OCI-LY3 (cell line): ENCODE data around the gene ANXA3.

Experiments
- H2AFZ ChIP-seq: fragments of 200-600, 300-600 bp; shearing (Covaris generic); 2 replicates; pipeline ENCODE4 v1.6.0; 2014; ENCODE audit warnings: antibody characterized with exemption, low read depth, low read length
- H3K27ac ChIP-seq: fragments of 200-600, 300-600 bp; sonication (generic); 2 replicates; pipeline ENCODE4 v1.5.1; 2014; ENCODE audit warnings: mild to moderate bottlenecking, low read length, moderate library complexity, mixed read lengths
- H3K27me3 ChIP-seq: fragments of 200-600, 300-600 bp; sonication (generic); 2 replicates; pipeline ENCODE4 v1.6.1; 2014; ENCODE audit warnings: low read depth, low read length, mixed read lengths
- H3K36me3 ChIP-seq: fragments of 200-600, 300-600 bp; sonication (generic); replicated peaks from 2 replicates; pipeline ENCODE3; 2014; ENCODE audit warnings: low read depth, low read length, mixed read lengths
- H3K4me1 ChIP-seq: fragments of 300-600, 200-600 bp; sonication (generic); 2 replicates; pipeline ENCODE4 v1.6.1; 2014; ENCODE audit warnings: low read length, mixed read lengths
- H3K4me2 ChIP-seq: fragments of 200-600, 300-600 bp; sonication (generic); 2 replicates; pipeline ENCODE4 v1.6.1; 2014; ENCODE audit warnings: low read length, mixed read lengths
- H3K4me3 ChIP-seq: fragments of 300-600, 200-600 bp; sonication (generic); 2 replicates; pipeline ENCODE4 v1.5.1; 2014; ENCODE audit warnings: antibody characterized with exemption, mild to moderate bottlenecking, low read length, moderate library complexity
- H3K79me2 ChIP-seq: fragments of 300-600, 200-600 bp; shearing (Covaris generic); 2 replicates; pipeline ENCODE4 v1.6.1; 2014; ENCODE audit warnings: mild to moderate bottlenecking, low read length, mixed read lengths
- H3K9ac ChIP-seq: fragments of 300-600, 200-600 bp; shearing (Covaris generic); 2 replicates; pipeline ENCODE4 v1.6.0; 2014; ENCODE audit warnings: mild to moderate bottlenecking, low read length, moderate library complexity
- H3K9me3 ChIP-seq: fragments of 200-600, 300-600 bp; shearing (Covaris generic); 2 replicates; pipeline ENCODE4 v1.6.1; 2014; ENCODE audit warnings: low read length, mixed read lengths; ENCODE audit not compliant: insufficient read depth
- H4K20me1 ChIP-seq: fragments of 200-600, 300-600 bp; sonication (generic); 2 replicates; pipeline ENCODE4 v1.6.1; 2016; ENCODE audit warnings: low read length, mixed read lengths; ENCODE audit not compliant: insufficient read depth
- EZH2phosphoT487 ChIP-seq: fragments of 200-600 bp; shearing (Covaris generic); IDR thresholded peaks from 2 replicates; pipeline ENCODE4 v1.6.1; 2018; ENCODE audit warnings: antibody characterized with exemption, mixed run types, low read depth
- TF ChIP-seq, protein P1 (sequence below): fragments of 200-600, 300-600 bp; sonication (generic); IDR thresholded peaks from 2 replicates; pipeline ENCODE4 v1.5.1; 2014; ENCODE audit warnings: antibody characterized with exemption, low read length, low read depth

The ANXA3 gene

DNA sequence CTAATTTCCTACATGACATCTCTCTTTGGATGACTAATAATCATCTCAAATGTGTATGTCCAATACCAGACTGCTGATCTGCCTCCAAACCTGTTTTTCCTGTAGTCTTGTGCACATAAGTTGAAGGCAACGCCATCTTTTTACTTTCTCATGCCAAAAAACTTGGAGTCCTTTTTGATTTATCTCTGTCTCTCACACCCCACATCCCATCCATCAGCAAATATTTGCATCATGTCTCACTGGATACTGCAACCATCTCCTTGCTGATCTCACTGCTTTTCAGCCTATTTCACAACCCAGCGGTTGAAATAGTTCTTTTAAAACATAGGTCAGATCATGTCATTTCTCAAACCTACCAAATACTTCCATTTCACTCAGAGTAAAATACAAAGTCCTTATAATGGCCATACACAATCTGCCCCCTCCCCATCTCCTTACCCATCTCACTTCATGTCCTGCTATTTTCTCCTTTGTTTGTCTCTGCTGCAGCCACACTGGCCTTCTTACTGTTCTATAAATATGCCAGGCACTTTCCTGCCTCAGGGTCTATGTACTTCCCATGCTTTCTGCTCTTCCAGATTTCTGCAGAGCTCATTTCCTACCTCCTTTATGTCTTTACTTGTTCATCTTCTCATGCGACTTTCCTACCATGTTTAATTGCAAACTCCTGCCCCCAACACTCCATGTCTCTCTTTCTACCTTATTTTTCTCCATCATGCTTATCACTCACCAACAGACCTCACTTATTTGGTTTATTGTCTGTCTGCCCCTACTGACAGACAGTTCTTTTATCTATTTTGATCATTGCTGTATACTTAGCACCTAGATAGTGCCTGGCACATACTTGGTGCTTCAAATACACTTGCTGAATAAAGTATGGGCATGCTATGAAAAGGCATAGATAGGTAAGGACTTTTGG lies 98.8 kb downstream of the ANXA3 start:
- Histone ChIP-seq H4K20me1 (no peaks in the 10 kb centered on the region), H3K4me2 (no peak overlapping the region), H2AFZ (no peak overlapping the region), H3K79me2 (no peaks in the 10 kb centered on the region), H3K4me1 (peaks cover 18% of the 10 kb centered on the region), H3K27me3 (0 out of 2 replicates have a peak, but pooled peaks cover 5% of the 10 kb centered on the region), H3K27ac (no peak overlapping the region), H3K36me3 (no peaks in the 10 kb centered on the region), H3K9me3 (no peaks in the 10 kb centered on the region), H3K4me3 (no peak overlapping the region), H3K9ac (no peak overlapping the region)
- TF ChIP-seq EZH2phosphoT487: no peak
- TF ChIP-seq, protein P1, sequence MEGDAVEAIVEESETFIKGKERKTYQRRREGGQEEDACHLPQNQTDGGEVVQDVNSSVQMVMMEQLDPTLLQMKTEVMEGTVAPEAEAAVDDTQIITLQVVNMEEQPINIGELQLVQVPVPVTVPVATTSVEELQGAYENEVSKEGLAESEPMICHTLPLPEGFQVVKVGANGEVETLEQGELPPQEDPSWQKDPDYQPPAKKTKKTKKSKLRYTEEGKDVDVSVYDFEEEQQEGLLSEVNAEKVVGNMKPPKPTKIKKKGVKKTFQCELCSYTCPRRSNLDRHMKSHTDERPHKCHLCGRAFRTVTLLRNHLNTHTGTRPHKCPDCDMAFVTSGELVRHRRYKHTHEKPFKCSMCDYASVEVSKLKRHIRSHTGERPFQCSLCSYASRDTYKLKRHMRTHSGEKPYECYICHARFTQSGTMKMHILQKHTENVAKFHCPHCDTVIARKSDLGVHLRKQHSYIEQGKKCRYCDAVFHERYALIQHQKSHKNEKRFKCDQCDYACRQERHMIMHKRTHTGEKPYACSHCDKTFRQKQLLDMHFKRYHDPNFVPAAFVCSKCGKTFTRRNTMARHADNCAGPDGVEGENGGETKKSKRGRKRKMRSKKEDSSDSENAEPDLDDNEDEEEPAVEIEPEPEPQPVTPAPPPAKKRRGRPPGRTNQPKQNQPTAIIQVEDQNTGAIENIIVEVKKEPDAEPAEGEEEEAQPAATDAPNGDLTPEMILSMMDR: no peak

DNA sequence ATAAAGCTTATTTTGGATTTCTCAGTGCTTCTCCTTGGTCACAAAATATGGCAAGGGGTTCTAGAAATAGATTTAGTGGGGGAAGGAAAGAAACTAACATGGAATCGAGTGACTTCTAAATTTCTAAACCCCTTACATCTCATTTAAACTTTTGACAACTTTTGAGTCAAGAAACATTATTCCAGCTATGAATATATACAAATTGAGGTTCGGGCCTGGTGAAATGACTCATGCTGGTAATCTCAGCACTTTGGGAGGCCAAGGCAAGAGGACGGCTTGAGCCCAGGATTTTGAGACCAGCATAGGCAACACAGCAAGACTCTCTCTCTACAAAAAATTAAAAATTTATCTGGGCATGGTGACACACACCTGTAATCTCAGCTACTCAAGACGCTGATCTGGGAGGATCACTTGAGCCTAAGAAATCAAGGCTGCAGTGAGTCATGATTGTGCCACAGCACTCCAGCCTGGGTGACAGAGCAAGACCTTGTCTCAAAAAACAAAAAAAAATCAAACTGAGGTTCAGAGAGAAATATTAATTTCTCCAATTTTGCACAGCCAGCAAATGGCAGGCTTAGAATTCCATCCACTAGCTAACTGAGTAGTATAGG lies 99.8 kb downstream of the ANXA3 start:
- Histone ChIP-seq H3K27ac (no peak overlapping the region), H3K4me3 (no peak overlapping the region), H3K9me3 (no peaks in the 10 kb centered on the region), H3K79me2 (no peaks in the 10 kb centered on the region), H3K9ac (no peak overlapping the region), H2AFZ (no peak overlapping the region), H3K4me1 (peaks cover 12% of the 10 kb centered on the region), H4K20me1 (no peaks in the 10 kb centered on the region), H3K36me3 (no peaks in the 10 kb centered on the region), H3K4me2 (no peak overlapping the region), H3K27me3 (0 out of 2 replicates have a peak, but pooled peaks cover 9% of the 10 kb centered on the region)
- no peak for TF ChIP-seq EZH2phosphoT487
- TF ChIP-seq, protein P1: no peak

DNA sequence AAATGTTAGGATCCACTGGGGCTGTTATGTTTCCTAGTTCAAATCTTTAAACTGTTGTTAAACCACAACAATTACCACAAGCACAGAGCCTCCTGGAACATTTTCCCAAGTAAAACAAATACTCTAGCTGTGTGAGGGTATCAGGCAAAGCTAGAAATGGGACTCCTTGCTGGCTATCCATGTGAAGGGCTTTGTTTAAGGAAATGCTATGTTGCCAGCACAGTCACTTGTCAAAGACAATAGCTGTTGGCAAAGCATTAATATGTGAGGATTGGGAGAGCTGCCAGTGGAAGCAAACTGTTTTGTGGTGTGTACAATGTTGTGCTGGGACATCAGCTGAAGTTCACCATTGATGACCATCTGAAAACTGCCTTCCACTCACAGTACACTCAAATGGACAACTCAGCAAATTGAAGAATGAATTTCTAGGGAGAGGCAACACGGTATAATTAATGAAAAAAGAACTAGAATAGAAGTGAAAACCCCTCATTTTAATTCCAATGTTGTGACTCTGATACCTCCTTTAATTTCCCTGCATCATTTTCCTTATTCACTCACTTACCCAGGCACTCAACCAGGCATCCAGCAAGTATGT lies 100.8 kb downstream of the ANXA3 start:
- no peak overlapping the region for H3K9ac ChIP-seq
- 0 out of 2 replicates have a peak, but pooled peaks cover 9% of the 10 kb centered on the region for H3K27me3 ChIP-seq
- no peaks in the 10 kb centered on the region for H3K36me3 ChIP-seq
- H3K9me3 ChIP-seq: no peaks in the 10 kb centered on the region
- no peak overlapping the region for H3K4me3 ChIP-seq
- H3K4me2 ChIP-seq: no peak overlapping the region
- H3K27ac ChIP-seq: no peak overlapping the region
- H4K20me1 ChIP-seq: no peaks in the 10 kb centered on the region
- no peak overlapping the region for H2AFZ ChIP-seq
- no peak for TF ChIP-seq EZH2phosphoT487
- TF ChIP-seq, protein P1: no peak
- no peaks in the 10 kb centered on the region for H3K79me2 ChIP-seq
- H3K4me1 ChIP-seq: peaks cover 20% of the 10 kb centered on the region

DNA sequence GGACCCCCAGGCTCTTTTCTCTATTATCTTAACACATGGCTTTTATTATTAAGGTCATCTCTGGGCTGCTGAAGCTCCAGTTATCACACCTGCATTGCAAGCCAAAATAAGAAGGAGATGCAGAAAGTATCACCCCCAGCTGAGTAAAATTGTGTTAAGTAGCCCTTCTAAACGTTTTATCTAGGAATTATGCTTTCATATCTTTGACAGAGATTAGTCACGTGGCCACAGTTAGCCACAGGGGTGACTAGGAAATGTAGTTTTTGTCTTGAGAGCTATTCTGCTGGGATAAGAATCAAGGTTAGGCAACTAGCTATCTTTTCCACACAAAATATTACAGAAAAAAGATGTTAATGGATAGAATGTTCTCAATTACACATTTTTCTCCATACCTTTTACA lies 102.1 kb downstream of the ANXA3 start:
- H3K4me2 ChIP-seq: peak overlapping the region; percentile 35
- no peaks in the 10 kb centered on the region for H3K79me2 ChIP-seq
- TF ChIP-seq, protein P1: no peak
- TF ChIP-seq EZH2phosphoT487: no peak
- peaks cover 33% of the 10 kb centered on the region for H3K4me1 ChIP-seq
- no peak overlapping the region for H3K4me3 ChIP-seq
- H3K27ac ChIP-seq: no peak overlapping the region
- H3K9ac ChIP-seq: no peak overlapping the region
- H3K36me3 ChIP-seq: no peaks in the 10 kb centered on the region
- no peaks in the 10 kb centered on the region for H3K9me3 ChIP-seq
- H4K20me1 ChIP-seq: no peaks in the 10 kb centered on the region
- H3K27me3 ChIP-seq: 0 out of 2 replicates have a peak, but pooled peaks cover 8% of the 10 kb centered on the region
- no peak overlapping the region for H2AFZ ChIP-seq
